Lower leg skin (tissue), 4 donors: ENCODE measurements around the gene UBALD1. TPM values are rescaled to one million over a fixed set of nuclear protein-coding genes. Genes with fewer than 3 reads are reported as not detected.

Source experiments
- DNase-seq, 2 donors: peaks; one replicate each; pipeline ENCODE4 v3.0.0-alpha.2; 2019; ENCODE audit warnings: low spot score in 2 of 2
- H3K4me3 ChIP-seq: fragments of 200-600 bp; sonication (generic); 2 replicates; pipeline ENCODE4 v1.5.1; 2017; ENCODE audit warnings: mild to moderate bottlenecking, low read depth; ENCODE audit not compliant: poor library complexity, severe bottlenecking
- CTCF ChIP-seq, 3 donors: fragments of 450-650 bp; IDR thresholded peaks; one replicate each; pipeline ENCODE4 v1.5.1; 2016; ENCODE audit warnings: antibody characterized with exemption in 3 of 3, mild to moderate bottlenecking in 3 of 3, moderate library complexity in 2 of 3
- POLR2A ChIP-seq, 2 donors: fragments of 450-650 bp; IDR thresholded peaks; one replicate each; pipeline ENCODE4 v1.6.1; 2016 to 2017; ENCODE audit warnings: antibody characterized with exemption in 2 of 2, mild to moderate bottlenecking in 1 of 2, moderate library complexity in 1 of 2
- WGBS, 2 donors: methylation state at CpG; one replicate each; pipeline ENCODE4 v1.1.5; 2018; 5-methylcytosine and 5-hydroxymethylcytosine counted together
- intact Hi-C: fragments of 100-400 bp; cut with DNase I; formaldehyde crosslinking; loops from one replicate; pipeline ENCODE4 v1.15.0; 2023; ENCODE audit warnings: low total_unique reads
- total RNA-seq, 4 donors: library from RNA; depleted of rRNA; stranded (reverse); fragments of >200 nt; gene quantifications; one replicate each; pipeline ENCODE4 v1.1.0, GENCODE V29; 2016

Gene UBALD1
- total RNA-seq, 4 donors from 2014 or later, result 9.8 to 14.9 (median 14.3) TPM

- no peak for DNase-seq
- TF ChIP-seq POLR2A (IDR thresholded peaks at IDR 0.05) (no peak), CTCF (IDR thresholded peaks at IDR 0.05) (no peak)
- 88% methylated on average over 27 to 28 of the region's 29 CpGs for WGBS, 2 donors
Measured at GRCh38 chr16:4659363-4660353, 45.0 kb upstream of the UBALD1 start.

GRCh38 chr16:4656695-4657686 lies 42.3 kb upstream of the UBALD1 start:
- TF ChIP-seq CTCF (IDR thresholded peaks at IDR 0.05), result no peak
- TF ChIP-seq POLR2A (IDR thresholded peaks at IDR 0.05), result no peak
- H3K4me3 ChIP-seq, result no peak overlapping the region
- 94 to 97% methylated on average over 24 to 25 of the region's 25 CpGs for WGBS, 2 donors
- DNase-seq, result no peak
- intact Hi-C loops, result no loop called here

More at GRCh38 chr16:4659363-4660353, 45.0 kb upstream of the UBALD1 start:
- H3K4me3 ChIP-seq, result no peak overlapping the region
- intact Hi-C loops, result no loop called here

- no peak for DNase-seq
- no peak overlapping the region for H3K4me3 ChIP-seq
- intact Hi-C loops, result no loop called here
- 93 to 94% methylated on average over 12 of the region's 12 CpGs for WGBS, 2 donors
- TF ChIP-seq POLR2A (IDR thresholded peaks at IDR 0.05) (no peak), CTCF (IDR thresholded peaks at IDR 0.05) (no peak)
Measured at GRCh38 chr16:4656221-4656620, 41.5 kb upstream of the UBALD1 start.

- TF ChIP-seq CTCF (IDR thresholded peaks at IDR 0.05), result no peak
- no peak for TF ChIP-seq POLR2A (IDR thresholded peaks at IDR 0.05)
- intact Hi-C loops, result no loop called here
- no peak overlapping the region for H3K4me3 ChIP-seq
Measured at GRCh38 chr16:4655801-4656200, 41.1 kb upstream of the UBALD1 start.

GRCh38 chr16:4654964-4655590 lies 40.4 kb upstream of the UBALD1 start:
- WGBS, 2 donors, result 87 to 93% methylated on average over 10 to 11 of the region's 12 CpGs
- no peak overlapping the region for H3K4me3 ChIP-seq
- TF ChIP-seq POLR2A (IDR thresholded peaks at IDR 0.05) (no peak), CTCF (IDR thresholded peaks at IDR 0.05) (no peak)
- no peak for DNase-seq
- intact Hi-C loops, result no loop called here

More at GRCh38 chr16:4655801-4656200, 41.1 kb upstream of the UBALD1 start:
- 92 to 94% methylated on average over 6 of the region's 6 CpGs for WGBS, 2 donors
- no peak for DNase-seq
